LNCaP clone FGC (cell line): ENCODE results near the gene MRPS30.
"Not testable (repeated sequence)": the region's sequence is repeated elsewhere in the genome, so short reads cannot be mapped to it uniquely, and the experiment has no call there.

Source experiments
- DNase-seq: peaks from one replicate; pipeline ENCODE4 v3.0.0-alpha.2; 2011; ENCODE audit warnings: low read depth
- H3K4me3 ChIP-seq: 2 replicates; pipeline ENCODE4 v1.5.1; 2011; ENCODE audit warnings: mild to moderate bottlenecking, low read depth, low read length, control low read depth
- CTCF ChIP-seq: IDR thresholded peaks from 2 replicates; pipeline ENCODE4 v1.5.1; 2012; ENCODE audit warnings: mild to moderate bottlenecking; ENCODE audit not compliant: control insufficient read depth, insufficient read depth; ENCODE audit errors: extremely low read depth

MRPS30 gene

DNA sequence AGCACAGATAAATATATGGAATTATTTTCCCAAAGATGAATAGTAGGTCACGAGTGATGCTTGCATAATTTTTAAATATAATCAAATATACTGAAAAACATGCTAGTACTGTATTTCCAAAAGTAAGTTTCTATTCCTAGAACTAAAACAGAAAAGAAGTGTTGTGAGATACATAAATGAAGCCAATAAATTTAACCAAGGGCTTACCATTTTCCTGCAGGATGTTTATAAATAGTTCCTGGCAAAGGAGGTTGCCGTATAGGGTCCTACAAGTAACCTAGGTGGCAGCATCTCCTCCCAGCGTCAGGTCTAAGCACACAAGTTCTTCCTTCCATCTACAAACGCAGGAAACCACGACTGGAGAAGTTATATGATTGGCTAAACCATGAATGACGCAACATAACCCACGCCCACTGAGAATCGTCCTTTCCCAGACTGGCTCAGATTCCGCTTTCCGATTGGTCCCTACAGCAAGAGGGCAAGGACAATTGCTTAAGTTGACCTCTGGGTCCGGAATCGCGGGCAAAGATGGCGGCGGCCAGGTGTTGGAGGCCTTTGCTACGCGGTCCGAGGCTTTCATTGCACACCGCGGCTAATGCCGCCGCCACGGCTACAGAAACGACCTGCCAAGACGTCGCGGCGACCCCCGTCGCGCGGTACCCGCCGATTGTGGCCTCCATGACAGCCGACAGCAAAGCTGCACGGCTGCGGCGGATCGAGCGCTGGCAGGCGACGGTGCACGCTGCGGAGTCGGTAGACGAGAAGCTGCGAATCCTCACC, at the start of gene MRPS30:
MRPS30 (plus strand) TSS at position 513 of the 780 bp plus-strand sequence; CDS start at position 529, 16 bp downstream.
- peak within 1 kb of the TSS; percentile 93 for H3K4me3 ChIP-seq
- DNase-seq: peak; percentile 100
- peak; percentile 73 for TF ChIP-seq CTCF

GRCh38 chr5:44769200-44769876, 39.4 kb upstream of the MRPS30 start:
- no peak for TF ChIP-seq CTCF
- H3K4me3 ChIP-seq: no peak overlapping the region
- DNase-seq: no peak

- DNase-seq: no peak
- TF ChIP-seq CTCF: no peak
- H3K4me3 ChIP-seq: no peak overlapping the region
These were observed 38.9 kb upstream of the MRPS30 start for GRCh38 chr5:44769877-44770209.

GRCh38 chr5:44770780-44771717, 37.7 kb upstream of the MRPS30 start:
- DNase-seq: no peak
- H3K4me3 ChIP-seq: no peak overlapping the region
- no peak for TF ChIP-seq CTCF

DNA sequence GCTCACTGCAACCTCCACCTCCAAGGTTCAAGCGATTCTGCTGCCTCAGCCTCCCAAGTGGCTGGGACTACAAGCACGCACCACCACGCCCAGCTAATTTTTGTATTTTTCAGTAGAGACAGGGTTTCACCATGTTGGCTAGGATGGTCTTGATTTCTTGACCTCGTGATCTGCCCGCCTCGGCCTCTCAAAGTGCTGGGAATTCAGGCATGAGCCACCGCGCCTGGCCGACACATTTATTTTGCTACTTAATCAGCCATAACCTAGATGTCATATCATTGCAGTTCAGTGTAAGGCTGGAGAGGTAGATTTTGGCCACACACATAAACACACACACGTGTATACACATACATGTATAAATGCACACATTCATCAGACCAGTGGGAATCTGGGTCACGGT, 36.4 kb upstream of the MRPS30 start:
- H3K4me3 ChIP-seq, DNase-seq: not testable (repeated sequence)

DNA sequence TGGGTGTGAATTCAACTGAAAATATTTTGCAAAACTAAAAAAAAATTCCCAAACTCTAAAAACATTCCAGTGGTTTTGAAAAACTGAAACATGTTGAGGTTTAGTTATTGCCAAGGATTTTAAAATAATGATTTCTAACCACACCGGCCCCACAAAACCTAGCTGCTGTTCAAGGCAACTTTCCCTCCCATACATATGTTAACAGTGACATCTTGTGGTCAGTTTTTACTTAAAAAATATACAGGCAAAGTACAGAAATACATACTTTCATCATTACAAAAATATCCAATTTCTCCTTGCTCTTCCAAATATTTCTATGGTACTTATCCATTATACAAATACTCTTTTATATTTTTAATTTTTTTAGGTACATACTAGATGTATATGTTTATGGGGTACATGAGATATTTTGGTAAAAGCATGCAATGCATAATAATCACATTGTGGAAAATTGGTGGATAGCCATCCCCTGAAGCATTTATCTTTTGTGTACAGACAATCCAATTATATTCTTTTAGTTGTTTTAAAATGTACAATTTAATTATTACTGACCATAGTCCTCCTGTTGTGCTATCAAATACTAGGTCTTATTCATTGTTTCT, 34.4 kb upstream of the MRPS30 start:
- peak; percentile 14 for DNase-seq
- peak; percentile 55 for TF ChIP-seq CTCF
- H3K4me3 ChIP-seq: no peak overlapping the region
